ENCODE data around the gene QKI. TPM values are rescaled to one million over a fixed set of nuclear protein-coding genes. Genes with fewer than 3 reads are reported as not detected.

Gene QKI
- total and polyA plus RNA-seq, 2 donors (not counting 1 experiment from before 2014, with no cell fraction given): 129 to 224 TPM

GRCh38 chr6:163406366-163406765, 8.2 kb upstream of the QKI start:
- Histone ChIP-seq H3K27ac (ENCODE audit: insufficient read depth, low read length) (no peak overlapping the region), H4K20me1 (ENCODE audit: control insufficient read depth, extremely low read depth, insufficient read depth, low read length) (no peaks in the 10 kb centered on the region), H3K27me3 (ENCODE audit: control insufficient read depth, insufficient read depth, low read length) (no peaks in the 10 kb centered on the region), H3K4me2 (ENCODE audit: extremely low read depth, insufficient read depth, low read length) (peak overlapping the region; percentile 82), H3K4me1 (ENCODE audit: control insufficient read depth, extremely low read depth, insufficient read depth, low read length) (peaks cover 2% of the 10 kb centered on the region), H3K9me3 (ENCODE audit: control insufficient read depth, insufficient read depth, low read depth, low read length) (no peaks in the 10 kb centered on the region), H3K36me3 (ENCODE audit: control insufficient read depth, insufficient read depth, low read length) (no peaks in the 10 kb centered on the region), H2AFZ (ENCODE audit: low read length) (peak overlapping the region; percentile 81), H3K79me2 (ENCODE audit: control insufficient read depth, insufficient read depth, low read length) (no peaks in the 10 kb centered on the region), H3K9ac (ENCODE audit: insufficient read depth, low read length) (no peak overlapping the region), H3K4me3 (replicated peaks in 1 of 4; ENCODE audit: control extremely low read depth in 1 of 4, insufficient read depth in 1 of 4, low read depth in 3 of 4, low read length in 4 of 4) (peak overlapping the region in 3 of 4 experiments; percentile 2 to 46 (median 43))
- TF ChIP-seq EZH2 (IDR thresholded peaks at IDR 0.05; ENCODE audit: low read length, missing control alignments) (no peak), CTCF (conservative IDR thresholded peaks at IDR 0.05 in 1 of 2, IDR thresholded peaks at IDR 0.05 in 1 of 2; ENCODE audit: low read depth in 1 of 2, low read length in 2 of 2) (no peak)
- DNase-seq (ENCODE audit: low read depth in 2 of 2): no peak

- Histone ChIP-seq H3K27ac (ENCODE audit: insufficient read depth, low read length) (no peak overlapping the region), H3K4me2 (ENCODE audit: extremely low read depth, insufficient read depth, low read length) (no peak overlapping the region)
Measured at GRCh38 chr6:163406830-163407229, 7.7 kb upstream of the QKI start.

GRCh38 chr6:163408352-163408991, 6.0 kb upstream of the QKI start:
- no peak overlapping the region for H3K27ac ChIP-seq (ENCODE audit: insufficient read depth, low read length)
- no peaks in the 10 kb centered on the region for H3K36me3 ChIP-seq (ENCODE audit: control insufficient read depth, insufficient read depth, low read length)
- DNase-seq (ENCODE audit: low read depth in 2 of 2): no peak
- no peak overlapping the region for H3K4me2 ChIP-seq (ENCODE audit: extremely low read depth, insufficient read depth, low read length)
- H3K9ac ChIP-seq (ENCODE audit: insufficient read depth, low read length): no peak overlapping the region
- no peaks in the 10 kb centered on the region for H4K20me1 ChIP-seq (ENCODE audit: control insufficient read depth, extremely low read depth, insufficient read depth, low read length)
- H2AFZ ChIP-seq (ENCODE audit: low read length): no peak overlapping the region
- H3K27me3 ChIP-seq (ENCODE audit: control insufficient read depth, insufficient read depth, low read length): no peaks in the 10 kb centered on the region
- H3K4me1 ChIP-seq (ENCODE audit: control insufficient read depth, extremely low read depth, insufficient read depth, low read length): peaks cover 2% of the 10 kb centered on the region
- no peak overlapping the region for H3K4me3 ChIP-seq (replicated peaks in 1 of 4; ENCODE audit: control extremely low read depth in 1 of 4, insufficient read depth in 1 of 4, low read depth in 3 of 4, low read length in 4 of 4)
- H3K79me2 ChIP-seq (ENCODE audit: control insufficient read depth, insufficient read depth, low read length): peaks cover 3% of the 10 kb centered on the region
- no peaks in the 10 kb centered on the region for H3K9me3 ChIP-seq (ENCODE audit: control insufficient read depth, insufficient read depth, low read depth, low read length)
- TF ChIP-seq CTCF (conservative IDR thresholded peaks at IDR 0.05 in 1 of 2, IDR thresholded peaks at IDR 0.05 in 1 of 2; ENCODE audit: low read depth in 1 of 2, low read length in 2 of 2): no peak
- TF ChIP-seq EZH2 (IDR thresholded peaks at IDR 0.05; ENCODE audit: low read length, missing control alignments): no peak

More at GRCh38 chr6:163406830-163407229, 7.7 kb upstream of the QKI start:
- H3K27me3 ChIP-seq (ENCODE audit: control insufficient read depth, insufficient read depth, low read length): no peaks in the 10 kb centered on the region
- no peaks in the 10 kb centered on the region for H3K36me3 ChIP-seq (ENCODE audit: control insufficient read depth, insufficient read depth, low read length)
- no peaks in the 10 kb centered on the region for H4K20me1 ChIP-seq (ENCODE audit: control insufficient read depth, extremely low read depth, insufficient read depth, low read length)
- H3K79me2 ChIP-seq (ENCODE audit: control insufficient read depth, insufficient read depth, low read length): no peaks in the 10 kb centered on the region
- no peak overlapping the region for H3K9ac ChIP-seq (ENCODE audit: insufficient read depth, low read length)
- no peaks in the 10 kb centered on the region for H3K9me3 ChIP-seq (ENCODE audit: control insufficient read depth, insufficient read depth, low read depth, low read length)
- H2AFZ ChIP-seq (ENCODE audit: low read length): no peak overlapping the region
- no peak for DNase-seq (ENCODE audit: low read depth in 2 of 2)
- TF ChIP-seq EZH2 (IDR thresholded peaks at IDR 0.05; ENCODE audit: low read length, missing control alignments): no peak
- no peak for TF ChIP-seq CTCF (conservative IDR thresholded peaks at IDR 0.05 in 1 of 2, IDR thresholded peaks at IDR 0.05 in 1 of 2; ENCODE audit: low read depth in 1 of 2, low read length in 2 of 2)
- peaks cover 2% of the 10 kb centered on the region for H3K4me1 ChIP-seq (ENCODE audit: control insufficient read depth, extremely low read depth, insufficient read depth, low read length)
- H3K4me3 ChIP-seq (replicated peaks in 1 of 4; ENCODE audit: control extremely low read depth in 1 of 4, insufficient read depth in 1 of 4, low read depth in 3 of 4, low read length in 4 of 4): no peak overlapping the region
